Lung (tissue), 12 donors: ENCODE results near the gene TBC1D22A. TPM values are rescaled to one million over a fixed set of nuclear protein-coding genes. Genes with fewer than 3 reads are reported as not detected.

ENCODE experiments used
- ATAC-seq: fragments of 200-7000 bp; cut with Tn5 transposase; one replicate; pipeline ENCODE4 v1.9.1; 2020; ENCODE audit warnings: moderate number of reproducible peaks; ENCODE audit not compliant: insufficient read depth, low FRiP score
- DNase-seq, 3 donors: peaks; one replicate each; pipeline ENCODE4 v3.0.0-alpha.2; 2013 to 2017
- H3K27ac ChIP-seq, 2 donors: one replicate each; pipeline ENCODE4 v1.5.1; 2013; ENCODE audit warnings: mild to moderate bottlenecking in 2 of 2, moderate library complexity in 2 of 2, control low read depth in 1 of 2, inconsistent platforms in 1 of 2, low read depth in 1 of 2, low read length in 1 of 2
- H3K27me3 ChIP-seq, 3 donors: one replicate each; pipeline ENCODE4 v1.5.1; 2013; ENCODE audit warnings: low read length in 2 of 3; ENCODE audit not compliant: control insufficient read depth in 3 of 3, insufficient read depth in 3 of 3
- H3K36me3 ChIP-seq, 4 donors: one replicate each; pipeline ENCODE4 v1.5.1; 2013; ENCODE audit warnings: low read length in 4 of 4, mild to moderate bottlenecking in 1 of 4, moderate library complexity in 1 of 4; ENCODE audit not compliant: control insufficient read depth in 4 of 4, insufficient read depth in 4 of 4
- H3K4me1 ChIP-seq, 5 donors: one replicate each; pipeline ENCODE4 v1.5.1; 2013; ENCODE audit warnings: low read length in 5 of 5, mild to moderate bottlenecking in 2 of 5, moderate library complexity in 1 of 5; ENCODE audit not compliant: control insufficient read depth in 5 of 5, insufficient read depth in 5 of 5
- H3K4me3 ChIP-seq: one replicate; pipeline ENCODE4 v1.5.1; 2013; ENCODE audit warnings: mild to moderate bottlenecking, control low read depth, moderate library complexity
- H3K9ac ChIP-seq, 2 donors: one replicate each; pipeline ENCODE4 v1.5.1; 2013; ENCODE audit warnings: low read length in 2 of 2, control low read depth in 1 of 2; ENCODE audit not compliant: insufficient read depth in 1 of 2
- H3K9me3 ChIP-seq, 4 donors: one replicate each; pipeline ENCODE4 v1.5.1; 2013; ENCODE audit warnings: low read length in 3 of 4, mild to moderate bottlenecking in 1 of 4, moderate library complexity in 1 of 4; ENCODE audit not compliant: control insufficient read depth in 4 of 4, insufficient read depth in 3 of 4
- WGBS, 2 donors: extraction: QIAGEN DNeasy Blood & Tissue Kit; methylation state at CpG; one replicate each; pipeline ENCODE4 v1.1.7; 2013; 5-methylcytosine and 5-hydroxymethylcytosine counted together
- polyA plus RNA-seq, 2 donors: library from polyadenylated mRNA; stranded (reverse); fragments of 200-250 nt; gene quantifications; one replicate each; pipeline ENCODE4 v1.2.1, GENCODE V29; 2013
- total RNA-seq, 2 donors: library from RNA; depleted of rRNA in 1 of 2; stranded (reverse); fragments of >200 nt in 1 of 2; gene quantifications; one replicate each; pipeline ENCODE4 v1.2.1, GENCODE V29; 2014 to 2021
- TF ChIP-seq, protein P1 (sequence below): IDR thresholded peaks from 2 replicates; pipeline ENCODE4 v1.5.1; 2012; ENCODE audit warnings: mild to moderate bottlenecking; ENCODE audit errors: control extremely low read depth, extremely low read depth
- donor health status: control.
- donor health status: control.
- donor health status: Bipolar disorder and iron deficiency.
- donor health status: healthy.
- donor health status: DM: yes; HTN: yes; CAD: no.

Gene TBC1D22A
- total and polyA plus RNA-seq, 4 donors: 20.2 to 38.4 (median 21.0) TPM

DNA sequence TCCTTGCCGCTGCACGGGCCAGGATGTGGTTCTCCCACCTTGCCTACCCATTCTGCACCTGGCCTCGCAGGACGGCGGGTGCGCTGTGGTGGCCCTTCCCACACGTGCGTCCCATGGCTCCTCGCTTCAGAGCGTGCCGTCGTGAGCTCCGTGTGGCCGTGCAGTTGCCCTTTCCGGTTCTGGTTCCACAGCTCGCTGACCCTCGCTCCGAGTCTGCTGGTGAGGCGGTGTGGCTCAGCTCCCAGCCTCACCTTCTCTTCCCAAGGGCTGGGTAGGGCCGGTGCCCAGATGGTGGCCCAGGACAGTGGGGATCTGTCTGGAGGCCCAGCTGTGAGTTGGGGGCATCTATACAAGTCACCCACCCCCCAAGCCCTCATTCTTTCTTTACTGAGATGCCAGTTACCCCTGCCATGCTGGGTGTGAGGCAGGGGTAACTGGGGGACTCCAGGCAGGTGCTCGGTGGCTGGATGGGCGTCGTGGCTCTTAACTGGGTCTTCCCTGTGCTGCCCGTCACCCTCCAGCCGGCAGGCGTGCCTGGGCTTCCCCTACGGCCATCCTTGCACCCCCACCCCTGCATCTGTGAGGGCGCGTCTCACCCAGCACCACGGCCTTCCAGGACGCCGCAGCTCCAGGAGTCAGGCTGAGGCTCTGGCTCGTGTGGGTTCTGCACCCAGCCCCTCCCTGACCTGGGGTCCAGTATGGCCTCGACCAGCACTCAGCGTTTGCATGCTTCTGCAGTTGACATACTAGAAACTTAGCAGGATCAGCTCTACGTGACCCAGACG, 395.2 kb downstream of the TBC1D22A start:
- H3K36me3 ChIP-seq: peaks cover 0 to 12% (median 6%) of the 10 kb centered on the region in 4 donors
- H3K4me3 ChIP-seq: no peak overlapping the region
- TF ChIP-seq, protein P1, sequence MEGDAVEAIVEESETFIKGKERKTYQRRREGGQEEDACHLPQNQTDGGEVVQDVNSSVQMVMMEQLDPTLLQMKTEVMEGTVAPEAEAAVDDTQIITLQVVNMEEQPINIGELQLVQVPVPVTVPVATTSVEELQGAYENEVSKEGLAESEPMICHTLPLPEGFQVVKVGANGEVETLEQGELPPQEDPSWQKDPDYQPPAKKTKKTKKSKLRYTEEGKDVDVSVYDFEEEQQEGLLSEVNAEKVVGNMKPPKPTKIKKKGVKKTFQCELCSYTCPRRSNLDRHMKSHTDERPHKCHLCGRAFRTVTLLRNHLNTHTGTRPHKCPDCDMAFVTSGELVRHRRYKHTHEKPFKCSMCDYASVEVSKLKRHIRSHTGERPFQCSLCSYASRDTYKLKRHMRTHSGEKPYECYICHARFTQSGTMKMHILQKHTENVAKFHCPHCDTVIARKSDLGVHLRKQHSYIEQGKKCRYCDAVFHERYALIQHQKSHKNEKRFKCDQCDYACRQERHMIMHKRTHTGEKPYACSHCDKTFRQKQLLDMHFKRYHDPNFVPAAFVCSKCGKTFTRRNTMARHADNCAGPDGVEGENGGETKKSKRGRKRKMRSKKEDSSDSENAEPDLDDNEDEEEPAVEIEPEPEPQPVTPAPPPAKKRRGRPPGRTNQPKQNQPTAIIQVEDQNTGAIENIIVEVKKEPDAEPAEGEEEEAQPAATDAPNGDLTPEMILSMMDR: no peak
- H3K4me1 ChIP-seq: peaks cover 0 to 28% (median 9%) of the 10 kb centered on the region in 5 donors
- no peak overlapping the region for H3K9ac ChIP-seq
- DNase-seq (no peak), ATAC-seq (no peak)
- H3K27me3 ChIP-seq: no peaks in the 10 kb centered on the region
- peaks cover 0 to 3% (median 0%) of the 10 kb centered on the region in 4 donors for H3K9me3 ChIP-seq
- 95 to 96% methylated on average over 37 of the region's 37 CpGs for WGBS, 2 donors
- no peak overlapping the region for H3K27ac ChIP-seq

DNA sequence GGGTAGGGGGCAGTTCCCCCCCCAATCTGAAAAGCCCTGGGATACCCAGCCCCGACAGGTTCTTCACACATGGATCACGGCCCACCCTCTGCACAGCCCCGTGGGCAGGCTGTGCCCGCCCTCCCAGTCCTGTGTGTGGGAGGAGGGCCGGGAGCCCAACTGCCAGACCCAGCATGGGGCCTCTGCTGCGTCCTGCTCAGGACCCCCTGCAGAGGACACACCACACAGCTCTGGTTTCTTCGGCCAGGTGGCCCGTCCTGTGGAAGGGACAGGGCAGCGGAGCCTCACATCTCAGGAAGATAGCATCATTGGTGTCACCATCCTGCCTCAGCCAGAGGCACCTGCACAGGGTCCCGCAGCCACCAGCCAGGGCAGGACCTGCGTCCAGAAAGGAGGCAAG, 396.0 kb downstream of the TBC1D22A start:
- Histone ChIP-seq H3K27ac (no peak overlapping the region), H3K4me1 (peaks cover 0 to 28% (median 9%) of the 10 kb centered on the region in 5 donors), H3K36me3 (peaks cover 0 to 12% (median 6%) of the 10 kb centered on the region in 4 donors), H3K9ac (no peak overlapping the region), H3K27me3 (no peaks in the 10 kb centered on the region), H3K9me3 (peaks cover 0 to 3% (median 0%) of the 10 kb centered on the region in 4 donors), H3K4me3 (no peak overlapping the region)
- ATAC-seq (no peak), DNase-seq (no peak)
- TF ChIP-seq, protein P1: no peak
- 92% methylated on average over 11 of the region's 11 CpGs for WGBS, 2 donors

DNA sequence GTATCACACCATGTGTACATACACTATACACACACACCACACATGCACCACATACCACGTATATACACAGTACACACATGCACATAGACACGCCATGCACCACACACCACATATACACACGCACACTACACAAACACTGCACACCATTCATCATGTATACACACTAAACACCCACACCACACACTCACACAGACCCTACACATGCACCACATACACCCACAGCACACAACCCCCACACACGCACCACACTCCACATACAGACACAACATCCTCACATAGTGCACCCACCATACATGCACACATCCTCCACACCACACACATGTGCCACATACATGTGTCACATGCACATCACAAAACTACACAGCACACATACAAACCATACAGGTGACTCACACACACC, 397.1 kb downstream of the TBC1D22A start:
- H3K9ac ChIP-seq: no peak overlapping the region
- no peak overlapping the region for H3K27ac ChIP-seq
- no peak overlapping the region for H3K4me3 ChIP-seq
- no peak for ATAC-seq
- DNase-seq: no peak
- TF ChIP-seq, protein P1: no peak
- WGBS, 2 donors: 96 to 98% methylated on average over 4 of the region's 4 CpGs
- H3K27me3 ChIP-seq: no peaks in the 10 kb centered on the region
- H3K9me3 ChIP-seq: peaks cover 0 to 3% (median 0%) of the 10 kb centered on the region in 4 donors
- H3K36me3 ChIP-seq: peaks cover 0 to 16% (median 6%) of the 10 kb centered on the region in 4 donors
- peaks cover 0 to 17% (median 6%) of the 10 kb centered on the region in 5 donors for H3K4me1 ChIP-seq
